H1 (cell line): ENCODE results near the gene TLL2. TPM values are rescaled to one million over a fixed set of nuclear protein-coding genes. Genes with fewer than 3 reads are reported as not detected.
A peak's percentile ranks its signal among the peaks of the same experiment; 100 is the strongest.

Experiments used
- CTCF ChIA-PET: fragments of 300-600 bp; sonication (Branson Sonifier 250); formaldehyde crosslinking; loops from one replicate; lab custom pipeline; 2021; ENCODE audit not compliant: partially characterized antibody; lab: Charles Lee
- POLR2A ChIA-PET: fragments of 300-600 bp; sonication (Branson Sonifier 250); formaldehyde crosslinking; loops from one replicate; lab custom pipeline; 2021; ENCODE audit warnings: inconsistent platforms; ENCODE audit not compliant: partially characterized antibody; lab: Charles Lee
- DNase-seq, 2 experiments: peaks; one replicate each; pipeline versions ENCODE4 v3.0.0 to v3.0.0-alpha.2; 2010 to 2022; ENCODE audit warnings: low spot score in 2 of 2, low read depth in 1 of 2, mixed read lengths in 1 of 2
- FAIRE-seq: peaks from 2 replicates; lab custom pipeline; 2011; peaks lifted over from hg19 to GRCh38; lab: Jason Lieb, UNC
- H2AFZ ChIP-seq: 2 replicates; pipeline ENCODE4 v1.8.1; 2012; ENCODE audit warnings: low read length, inconsistent platforms
- H2AK5ac ChIP-seq: 2 replicates; pipeline ENCODE4 v1.6.1; 2013; ENCODE audit warnings: low read depth, low read length
- H2BK120ac ChIP-seq: replicated peaks from 2 replicates; pipeline ENCODE3; 2013; ENCODE audit warnings: low read depth, low read length, inconsistent platforms
- H2BK12ac ChIP-seq: 2 replicates; pipeline ENCODE4 v1.6.1; 2013; ENCODE audit warnings: low read depth, low read length
- H2BK15ac ChIP-seq: 2 replicates; pipeline ENCODE4 v1.6.1; 2013; ENCODE audit warnings: low read length
- H2BK20ac ChIP-seq: 2 replicates; pipeline ENCODE4 v1.6.1; 2013; ENCODE audit warnings: low read length
- H2BK5ac ChIP-seq: 2 replicates; pipeline ENCODE4 v1.6.1; 2013; ENCODE audit warnings: low read depth, low read length
- H3K14ac ChIP-seq: 2 replicates; pipeline ENCODE4 v1.6.1; 2013; ENCODE audit warnings: inconsistent platforms; ENCODE audit not compliant: insufficient read length
- H3K18ac ChIP-seq: 2 replicates; pipeline ENCODE4 v1.6.1; 2013; ENCODE audit warnings: low read length; ENCODE audit errors: extremely low read depth
- H3K23ac ChIP-seq: 2 replicates; pipeline ENCODE4 v1.6.1; 2013; ENCODE audit warnings: inconsistent platforms; ENCODE audit not compliant: insufficient read length
- H3K23me2 ChIP-seq: 2 replicates; pipeline ENCODE4 v1.6.1; 2013; ENCODE audit warnings: low read depth, low read length
- H3K27ac ChIP-seq: 2 replicates; pipeline ENCODE4 v1.6.1; 2011; ENCODE audit warnings: low read depth, low read length, inconsistent platforms
- H3K27me3 ChIP-seq, 4 experiments: replicated peaks in 1 of 4; 1 replicate in 1 of 4; 2 replicates in 3 of 4; pipeline versions ENCODE4 v1.6.1 to v1.8.1; 2011 to 2013; ENCODE audit warnings: low read length in 3 of 4, mild to moderate bottlenecking in 3 of 4, inconsistent platforms in 2 of 4, mixed read lengths in 2 of 4, moderate library complexity in 1 of 4; ENCODE audit not compliant: control insufficient read depth in 3 of 4, insufficient read depth in 3 of 4; ENCODE audit errors: extremely low read depth in 1 of 4
- H3K36me3 ChIP-seq, 4 experiments: 2 replicates each; pipeline versions ENCODE4 v1.6.1 to v1.8.1; 2011 to 2013; ENCODE audit warnings: mild to moderate bottlenecking in 4 of 4, low read length in 3 of 4, moderate library complexity in 2 of 4, control low read depth in 1 of 4, inconsistent platforms in 1 of 4; ENCODE audit not compliant: insufficient read depth in 4 of 4, control insufficient read depth in 2 of 4
- H3K4ac ChIP-seq: replicated peaks from 2 replicates; pipeline ENCODE3; 2013; ENCODE audit warnings: low read length, low read depth, mixed read lengths, inconsistent platforms; ENCODE audit not compliant: insufficient read length
- H3K4me1 ChIP-seq, 4 experiments: replicated peaks in 1 of 4; 1 replicate in 1 of 4; 2 replicates in 3 of 4; pipeline versions ENCODE4 v1.6.1 to v1.8.1; 2011 to 2013; ENCODE audit warnings: low read length in 3 of 4, inconsistent platforms in 2 of 4, mixed read lengths in 1 of 4; ENCODE audit not compliant: insufficient read depth in 4 of 4, control insufficient read depth in 3 of 4
- H3K4me2 ChIP-seq, 2 experiments: 2 replicates each; pipeline versions ENCODE4 v1.6.1 to v1.8.1; 2011 to 2013; ENCODE audit warnings: low read depth in 2 of 2, low read length in 2 of 2, control low read depth in 1 of 2, inconsistent platforms in 1 of 2, mild to moderate bottlenecking in 1 of 2; ENCODE audit not compliant: insufficient read depth in 1 of 2
- H3K4me3 ChIP-seq, 4 experiments: fragments of 200-600, 300-600 bp in 1 of 4; sonication (generic), shearing (Covaris generic), sonication (Bioruptor Twin) in 1 of 4; 2 replicates each; pipeline versions ENCODE4 v1.5.1 to v1.8.1; 2011 to 2016; ENCODE audit warnings: low read length in 4 of 4, low read depth in 3 of 4, control low read depth in 2 of 4, inconsistent platforms in 2 of 4, mild to moderate bottlenecking in 2 of 4, mixed read lengths in 1 of 4, moderate library complexity in 1 of 4; ENCODE audit not compliant: insufficient read depth in 2 of 4; ENCODE audit errors: extremely low read depth in 1 of 4
- H3K56ac ChIP-seq: replicated peaks from 2 replicates; pipeline ENCODE3; 2013; ENCODE audit warnings: low read depth, mild to moderate bottlenecking, mixed read lengths, low read length, inconsistent platforms; ENCODE audit not compliant: insufficient read length
- H3K79me1 ChIP-seq: 2 replicates; pipeline ENCODE4 v1.6.1; 2013; ENCODE audit warnings: low read depth, low read length, control low read depth
- H3K79me2 ChIP-seq, 2 experiments: 2 replicates each; pipeline versions ENCODE4 v1.6.1 to v1.8.1; 2012 to 2013; ENCODE audit warnings: low read length in 2 of 2, mild to moderate bottlenecking in 2 of 2, inconsistent platforms in 1 of 2; ENCODE audit not compliant: insufficient read depth in 2 of 2, control insufficient read depth in 1 of 2
- H3K9ac ChIP-seq, 4 experiments: replicated peaks in 1 of 4; 1 replicate in 1 of 4; 2 replicates in 3 of 4; pipeline versions ENCODE4 v1.6.1 to v1.8.1; 2011 to 2013; ENCODE audit warnings: low read depth in 3 of 4, low read length in 3 of 4, control low read depth in 2 of 4, mild to moderate bottlenecking in 2 of 4, moderate library complexity in 2 of 4, inconsistent platforms in 1 of 4; ENCODE audit errors: extremely low read depth in 1 of 4
- H3K9me3 ChIP-seq, 2 experiments: 2 replicates each; pipeline versions ENCODE4 v1.6.1 to v1.8.1; 2012 to 2013; ENCODE audit warnings: mild to moderate bottlenecking in 2 of 2, moderate library complexity in 2 of 2, control low read depth in 1 of 2, inconsistent platforms in 1 of 2, low read depth in 1 of 2, low read length in 1 of 2, mixed read lengths in 1 of 2; ENCODE audit not compliant: insufficient read depth in 2 of 2
- H4K20me1 ChIP-seq, 2 experiments: replicated peaks in 1 of 2; 2 replicates each; pipeline versions ENCODE3 to v1.8.1; 2011 to 2013; ENCODE audit warnings: inconsistent platforms in 2 of 2, low read length in 2 of 2, mild to moderate bottlenecking in 1 of 2; ENCODE audit not compliant: insufficient read depth in 2 of 2, control insufficient read depth in 1 of 2
- H4K5ac ChIP-seq: 2 replicates; pipeline ENCODE4 v1.6.1; 2013; ENCODE audit warnings: low read length, low read depth, mixed read lengths, inconsistent platforms; ENCODE audit not compliant: insufficient read length
- H4K8ac ChIP-seq: 2 replicates; pipeline ENCODE4 v1.8.0; 2013; ENCODE audit warnings: mild to moderate bottlenecking, moderate library complexity, low read length, inconsistent platforms; ENCODE audit not compliant: insufficient read depth; ENCODE audit errors: extremely low read depth
- H4K91ac ChIP-seq: replicated peaks from 2 replicates; pipeline ENCODE3; 2013; ENCODE audit warnings: low read length, mixed read lengths, inconsistent platforms; ENCODE audit not compliant: insufficient read length
- ATF2 ChIP-seq: IDR thresholded peaks from 2 replicates; pipeline ENCODE4 v1.6.1; 2012; ENCODE audit warnings: low read length, inconsistent platforms
- ATF3 ChIP-seq: IDR thresholded peaks from 2 replicates; pipeline ENCODE4 v1.6.1; 2011; ENCODE audit warnings: low read depth, mild to moderate bottlenecking, low read length; ENCODE audit not compliant: insufficient read depth
- CREB1 ChIP-seq: IDR thresholded peaks from 2 replicates; pipeline ENCODE4 v1.6.1; 2012; ENCODE audit warnings: inconsistent platforms
- FOSL1 ChIP-seq: IDR thresholded peaks from 2 replicates; pipeline ENCODE4 v1.6.1; 2011; ENCODE audit warnings: mild to moderate bottlenecking, low read depth, low read length, moderate library complexity; ENCODE audit not compliant: insufficient read depth
- HDAC2 ChIP-seq, 2 experiments: fragments of 300-600 bp in 1 of 2; sonication (generic) in 1 of 2; IDR thresholded peaks; 2 replicates each; pipeline ENCODE4 v1.6.1; 2011 to 2012; ENCODE audit warnings: low read depth in 2 of 2, low read length in 2 of 2, mild to moderate bottlenecking in 2 of 2, moderate library complexity in 2 of 2, borderline replicate concordance in 1 of 2, inconsistent platforms in 1 of 2
- KDM4A ChIP-seq: IDR thresholded peaks from one replicate; pipeline ENCODE4 v1.7.1; 2012; ENCODE audit warnings: low read depth, mild to moderate bottlenecking, moderate library complexity, low read length, inconsistent platforms; ENCODE audit not compliant: severe bottlenecking
- TCF12 ChIP-seq: IDR thresholded peaks from 2 replicates; pipeline ENCODE4 v1.6.1; 2011; ENCODE audit warnings: low read depth, mild to moderate bottlenecking, low read length
- WGBS, 2 experiments: shearing (Covaris generic) in 1 of 2; methylation state at CpG; one replicate each; pipeline versions ENCODE4 v1.1.6 to v1.1.7; 2013 to 2015; ENCODE audit warnings: low lambda C conversion rate in 2 of 2, mixed read lengths in 2 of 2, inconsistent platforms in 1 of 2, low coverage in 1 of 2, missing lambda C conversion rate in 1 of 2; ENCODE audit not compliant: insufficient replicate concordance in 2 of 2, insufficient coverage in 1 of 2, insufficient read length in 1 of 2; ENCODE audit errors: extremely low coverage in 1 of 2, missing lambda C conversion rate in 1 of 2; 5-methylcytosine and 5-hydroxymethylcytosine counted together
- polyA plus RNA-seq, 7 experiments: library from polyadenylated mRNA; depleted of rRNA in 3 of 7; stranded (reverse) in 5 of 7; unstranded in 2 of 7; fragments of >200 nt in 5 of 7; fragments of 200-250 nt in 2 of 7; gene quantifications; 1 replicate in 5 of 7; 2 replicates in 1 of 7; 4 replicates in 1 of 7; pipeline versions ENCODE4 v1.2.1 to v1.2.3, GENCODE V29; 2011 to 2013; ENCODE audit warnings: missing spikeins in 2 of 7, mixed read lengths in 2 of 7
- total RNA-seq: library from RNA; stranded (reverse); fragmentation: NEBNext Ultra II Directional; extraction: Animal tissue kit (Norgen Biotek cat#: 25700); gene quantifications from 2 replicates; pipeline ENCODE4 v1.2.1, GENCODE V29; 2021

Gene TLL2
- total and polyA plus RNA-seq, 2 of the 8 experiments (the other 6 are each of a cell fraction or from before 2014, with no cell fraction given): 2.4 to 3.2 TPM

DNA sequence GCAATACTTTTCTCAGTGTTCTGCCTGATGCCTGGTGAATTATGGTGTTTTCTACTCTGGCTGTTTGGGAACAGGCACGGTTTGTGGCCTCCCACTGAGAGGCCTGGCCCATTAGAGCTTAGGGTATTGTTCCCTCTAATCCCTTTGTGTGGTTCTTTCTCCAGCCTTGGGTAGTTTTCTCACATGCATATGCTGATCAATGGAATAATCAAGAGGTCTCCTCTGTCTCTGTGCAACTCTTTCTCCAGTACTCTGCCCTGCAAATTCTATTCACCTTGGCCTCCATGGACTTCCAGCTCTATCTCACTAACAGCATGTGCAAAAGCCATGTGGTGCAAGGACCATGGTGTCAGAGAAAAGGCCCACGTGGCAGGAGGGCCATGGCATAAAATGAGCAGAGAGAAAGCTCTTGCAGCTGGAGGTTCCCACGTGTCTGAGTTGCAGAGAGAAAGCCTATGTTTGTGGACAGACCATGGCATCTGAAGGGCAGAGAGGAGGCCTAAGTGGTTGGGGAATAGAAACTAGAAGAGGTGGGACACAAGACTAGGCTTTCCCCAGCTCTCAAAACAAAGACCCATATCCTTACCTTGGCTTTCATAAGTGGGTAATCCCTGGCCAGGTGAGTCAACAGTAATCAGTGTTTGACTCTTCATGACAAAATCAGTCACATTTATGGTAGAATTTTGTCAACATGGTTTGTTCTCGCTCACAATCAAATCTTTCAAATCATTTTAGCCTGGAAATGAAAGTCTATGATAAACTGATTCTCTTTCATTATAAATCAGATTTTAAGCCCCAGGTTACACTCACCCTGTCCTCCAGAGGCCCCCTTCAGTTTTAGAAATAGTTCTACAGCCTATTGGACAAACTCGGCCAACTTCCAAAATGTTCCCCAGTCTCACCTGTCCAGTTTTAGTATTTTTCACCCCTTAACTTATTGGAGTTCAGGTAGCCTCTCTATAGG is 172.2 kb downstream of the TLL2 start:
- ChIA-PET POLR2A (no interaction called here), CTCF (interaction anchor here (0.7 to 9.0 kb wide), 34 partner anchors 8 to 375 kb away, joined by 3 to 197 read pairs (median 3); partner anchors contain the start of genes BLNK, OPALIN and TLL2)
- peak; percentile 92 for FAIRE-seq
- H3K4me3 ChIP-seq: no peak overlapping the region
- peaks cover 0 to 14% (median 10%) of the 10 kb centered on the region in 4 experiments; a peak in 6 of 7 replicates for H3K4me1 ChIP-seq
- peak in 1 of 2 experiments; percentile 44 for DNase-seq
- peak overlapping the region; percentile 46; the same call in 1 of the 2 replicates for H2BK5ac ChIP-seq
- peak overlapping the region; percentile 94; the same call in 1 of the 2 replicates for H2BK12ac ChIP-seq
- peak overlapping the region; percentile 3 for H3K4ac ChIP-seq
- H3K79me1 ChIP-seq: no peaks in the 10 kb centered on the region
- H3K36me3 ChIP-seq: peaks cover 0 to 3% (median 0%) of the 10 kb centered on the region in 4 experiments; a peak in 1 of 8 replicates
- peaks cover 8 to 10% of the 10 kb centered on the region in 2 experiments for H3K9me3 ChIP-seq
- H2BK20ac ChIP-seq: peak overlapping the region; percentile 43; the same call in 1 of the 2 replicates
- no peaks in the 10 kb centered on the region for H4K20me1 ChIP-seq
- peak overlapping the region; percentile 31 for H4K91ac ChIP-seq
- H3K79me2 ChIP-seq: no peaks in the 10 kb centered on the region
- H3K56ac ChIP-seq: no peak overlapping the region
- no peaks in the 10 kb centered on the region for H3K23me2 ChIP-seq
- peaks cover 0 to 1% (median 0%) of the 10 kb centered on the region in 4 experiments; a peak in 1 of 7 replicates for H3K27me3 ChIP-seq
- 51% methylated on average over 5 of the region's 5 CpGs; no CpG with 5 or more reads in 1 of the 2 experiments for WGBS, 2 experiments
- 0 out of 2 replicates have a peak overlapping the region, but pooled peaks have one; percentile 47 for H2AK5ac ChIP-seq
- H3K23ac ChIP-seq: no peak overlapping the region
- no peak overlapping the region for H2AFZ ChIP-seq
- peak overlapping the region; percentile 36; the same call in 1 of the 2 replicates for H3K18ac ChIP-seq
- no peak overlapping the region for H2BK15ac ChIP-seq
- H3K27ac ChIP-seq: no peak overlapping the region
- H2BK120ac ChIP-seq: peak overlapping the region; percentile 94
- no peak overlapping the region; a peak in 1 of 4 replicates for H3K4me2 ChIP-seq
- no peak overlapping the region for H3K9ac ChIP-seq
- no peak overlapping the region for H4K5ac ChIP-seq
- no peak overlapping the region for H4K8ac ChIP-seq
- H3K14ac ChIP-seq: no peak overlapping the region
- TF ChIP-seq TCF12 (no peak), KDM4A (no peak), ATF2 (no peak), HDAC2 (IDR thresholded peaks at IDR 0.05; ENCODE audit: borderline replicate concordance in 1 of 2, low read depth in 2 of 2, low read length in 2 of 2) (peak in 1 of 2 experiments; percentile 84; a peak in 1 of 4 replicates), CREB1 (no peak), ATF3 (no peak), FOSL1 (no peak)
